H1 (cell line): ENCODE measurements around the gene RAB3IL1. TPM values are rescaled to one million over a fixed set of nuclear protein-coding genes. Genes with fewer than 3 reads are reported as not detected.

Source experiments
- CTCF ChIA-PET: fragments of 300-600 bp; sonication (Branson Sonifier 250); formaldehyde crosslinking; loops from one replicate; lab custom pipeline; 2021; ENCODE audit not compliant: partially characterized antibody; lab: Charles Lee
- POLR2A ChIA-PET: fragments of 300-600 bp; sonication (Branson Sonifier 250); formaldehyde crosslinking; loops from one replicate; lab custom pipeline; 2021; ENCODE audit warnings: inconsistent platforms; ENCODE audit not compliant: partially characterized antibody; lab: Charles Lee
- DNase-seq, 2 experiments: peaks; one replicate each; pipeline versions ENCODE4 v3.0.0 to v3.0.0-alpha.2; 2010 to 2022; ENCODE audit warnings: low spot score in 2 of 2, low read depth in 1 of 2, mixed read lengths in 1 of 2
- FAIRE-seq: peaks from 2 replicates; lab custom pipeline; 2011; peaks lifted over from hg19 to GRCh38; lab: Jason Lieb, UNC
- H2AFZ ChIP-seq: 2 replicates; pipeline ENCODE4 v1.8.1; 2012; ENCODE audit warnings: low read length, inconsistent platforms
- H2AK5ac ChIP-seq: 2 replicates; pipeline ENCODE4 v1.6.1; 2013; ENCODE audit warnings: low read depth, low read length
- H2BK120ac ChIP-seq: replicated peaks from 2 replicates; pipeline ENCODE3; 2013; ENCODE audit warnings: low read depth, low read length, inconsistent platforms
- H2BK12ac ChIP-seq: 2 replicates; pipeline ENCODE4 v1.6.1; 2013; ENCODE audit warnings: low read depth, low read length
- H2BK15ac ChIP-seq: 2 replicates; pipeline ENCODE4 v1.6.1; 2013; ENCODE audit warnings: low read length
- H2BK20ac ChIP-seq: 2 replicates; pipeline ENCODE4 v1.6.1; 2013; ENCODE audit warnings: low read length
- H2BK5ac ChIP-seq: 2 replicates; pipeline ENCODE4 v1.6.1; 2013; ENCODE audit warnings: low read depth, low read length
- H3K14ac ChIP-seq: 2 replicates; pipeline ENCODE4 v1.6.1; 2013; ENCODE audit warnings: inconsistent platforms; ENCODE audit not compliant: insufficient read length
- H3K18ac ChIP-seq: 2 replicates; pipeline ENCODE4 v1.6.1; 2013; ENCODE audit warnings: low read length; ENCODE audit errors: extremely low read depth
- H3K23ac ChIP-seq: 2 replicates; pipeline ENCODE4 v1.6.1; 2013; ENCODE audit warnings: inconsistent platforms; ENCODE audit not compliant: insufficient read length
- H3K23me2 ChIP-seq: 2 replicates; pipeline ENCODE4 v1.6.1; 2013; ENCODE audit warnings: low read depth, low read length
- H3K27ac ChIP-seq: 2 replicates; pipeline ENCODE4 v1.6.1; 2011; ENCODE audit warnings: low read depth, low read length, inconsistent platforms
- H3K27me3 ChIP-seq, 4 experiments: replicated peaks in 1 of 4; 1 replicate in 1 of 4; 2 replicates in 3 of 4; pipeline versions ENCODE4 v1.6.1 to v1.8.1; 2011 to 2013; ENCODE audit warnings: low read length in 3 of 4, mild to moderate bottlenecking in 3 of 4, inconsistent platforms in 2 of 4, mixed read lengths in 2 of 4, moderate library complexity in 1 of 4; ENCODE audit not compliant: control insufficient read depth in 3 of 4, insufficient read depth in 3 of 4; ENCODE audit errors: extremely low read depth in 1 of 4
- H3K36me3 ChIP-seq, 4 experiments: 2 replicates each; pipeline versions ENCODE4 v1.6.1 to v1.8.1; 2011 to 2013; ENCODE audit warnings: mild to moderate bottlenecking in 4 of 4, low read length in 3 of 4, moderate library complexity in 2 of 4, control low read depth in 1 of 4, inconsistent platforms in 1 of 4; ENCODE audit not compliant: insufficient read depth in 4 of 4, control insufficient read depth in 2 of 4
- H3K4ac ChIP-seq: replicated peaks from 2 replicates; pipeline ENCODE3; 2013; ENCODE audit warnings: low read length, low read depth, mixed read lengths, inconsistent platforms; ENCODE audit not compliant: insufficient read length
- H3K4me1 ChIP-seq, 4 experiments: replicated peaks in 1 of 4; 1 replicate in 1 of 4; 2 replicates in 3 of 4; pipeline versions ENCODE4 v1.6.1 to v1.8.1; 2011 to 2013; ENCODE audit warnings: low read length in 3 of 4, inconsistent platforms in 2 of 4, mixed read lengths in 1 of 4; ENCODE audit not compliant: insufficient read depth in 4 of 4, control insufficient read depth in 3 of 4
- H3K4me2 ChIP-seq, 2 experiments: 2 replicates each; pipeline versions ENCODE4 v1.6.1 to v1.8.1; 2011 to 2013; ENCODE audit warnings: low read depth in 2 of 2, low read length in 2 of 2, control low read depth in 1 of 2, inconsistent platforms in 1 of 2, mild to moderate bottlenecking in 1 of 2; ENCODE audit not compliant: insufficient read depth in 1 of 2
- H3K4me3 ChIP-seq, 4 experiments: fragments of 200-600, 300-600 bp in 1 of 4; sonication (generic), shearing (Covaris generic), sonication (Bioruptor Twin) in 1 of 4; 2 replicates each; pipeline versions ENCODE4 v1.5.1 to v1.8.1; 2011 to 2016; ENCODE audit warnings: low read length in 4 of 4, low read depth in 3 of 4, control low read depth in 2 of 4, inconsistent platforms in 2 of 4, mild to moderate bottlenecking in 2 of 4, mixed read lengths in 1 of 4, moderate library complexity in 1 of 4; ENCODE audit not compliant: insufficient read depth in 2 of 4; ENCODE audit errors: extremely low read depth in 1 of 4
- H3K56ac ChIP-seq: replicated peaks from 2 replicates; pipeline ENCODE3; 2013; ENCODE audit warnings: low read depth, mild to moderate bottlenecking, mixed read lengths, low read length, inconsistent platforms; ENCODE audit not compliant: insufficient read length
- H3K79me1 ChIP-seq: 2 replicates; pipeline ENCODE4 v1.6.1; 2013; ENCODE audit warnings: low read depth, low read length, control low read depth
- H3K79me2 ChIP-seq, 2 experiments: 2 replicates each; pipeline versions ENCODE4 v1.6.1 to v1.8.1; 2012 to 2013; ENCODE audit warnings: low read length in 2 of 2, mild to moderate bottlenecking in 2 of 2, inconsistent platforms in 1 of 2; ENCODE audit not compliant: insufficient read depth in 2 of 2, control insufficient read depth in 1 of 2
- H3K9ac ChIP-seq, 4 experiments: replicated peaks in 1 of 4; 1 replicate in 1 of 4; 2 replicates in 3 of 4; pipeline versions ENCODE4 v1.6.1 to v1.8.1; 2011 to 2013; ENCODE audit warnings: low read depth in 3 of 4, low read length in 3 of 4, control low read depth in 2 of 4, mild to moderate bottlenecking in 2 of 4, moderate library complexity in 2 of 4, inconsistent platforms in 1 of 4; ENCODE audit errors: extremely low read depth in 1 of 4
- H3K9me3 ChIP-seq, 2 experiments: 2 replicates each; pipeline versions ENCODE4 v1.6.1 to v1.8.1; 2012 to 2013; ENCODE audit warnings: mild to moderate bottlenecking in 2 of 2, moderate library complexity in 2 of 2, control low read depth in 1 of 2, inconsistent platforms in 1 of 2, low read depth in 1 of 2, low read length in 1 of 2, mixed read lengths in 1 of 2; ENCODE audit not compliant: insufficient read depth in 2 of 2
- H4K20me1 ChIP-seq, 2 experiments: replicated peaks in 1 of 2; 2 replicates each; pipeline versions ENCODE3 to v1.8.1; 2011 to 2013; ENCODE audit warnings: inconsistent platforms in 2 of 2, low read length in 2 of 2, mild to moderate bottlenecking in 1 of 2; ENCODE audit not compliant: insufficient read depth in 2 of 2, control insufficient read depth in 1 of 2
- H4K5ac ChIP-seq: 2 replicates; pipeline ENCODE4 v1.6.1; 2013; ENCODE audit warnings: low read length, low read depth, mixed read lengths, inconsistent platforms; ENCODE audit not compliant: insufficient read length
- H4K8ac ChIP-seq: 2 replicates; pipeline ENCODE4 v1.8.0; 2013; ENCODE audit warnings: mild to moderate bottlenecking, moderate library complexity, low read length, inconsistent platforms; ENCODE audit not compliant: insufficient read depth; ENCODE audit errors: extremely low read depth
- H4K91ac ChIP-seq: replicated peaks from 2 replicates; pipeline ENCODE3; 2013; ENCODE audit warnings: low read length, mixed read lengths, inconsistent platforms; ENCODE audit not compliant: insufficient read length
- BRCA1 ChIP-seq: IDR thresholded peaks from 2 replicates; pipeline ENCODE4 v1.6.1; 2012; ENCODE audit warnings: low read depth, low read length, improper control_type of control experiment
- NANOG ChIP-seq: IDR thresholded peaks from 2 replicates; pipeline ENCODE4 v1.6.1; 2011; ENCODE audit warnings: low read length, low read depth, mild to moderate bottlenecking, inconsistent platforms; ENCODE audit not compliant: insufficient read depth, poor library complexity, severe bottlenecking
- RBBP5 ChIP-seq: IDR thresholded peaks from 2 replicates; pipeline ENCODE4 v1.7.1; 2012; ENCODE audit warnings: low read depth, mild to moderate bottlenecking, inconsistent platforms, low read length, moderate library complexity, borderline replicate concordance
- RXRA ChIP-seq: IDR thresholded peaks from 2 replicates; pipeline ENCODE4 v1.6.1; 2011; ENCODE audit warnings: low read depth, mild to moderate bottlenecking, low read length, moderate library complexity; ENCODE audit not compliant: insufficient read depth
- SP2 ChIP-seq: IDR thresholded peaks from 2 replicates; pipeline ENCODE4 v1.6.1; 2012; ENCODE audit warnings: mild to moderate bottlenecking, low read length, inconsistent platforms
- WGBS, 2 experiments: shearing (Covaris generic) in 1 of 2; methylation state at CpG; one replicate each; pipeline versions ENCODE4 v1.1.6 to v1.1.7; 2013 to 2015; ENCODE audit warnings: low lambda C conversion rate in 2 of 2, mixed read lengths in 2 of 2, inconsistent platforms in 1 of 2, low coverage in 1 of 2, missing lambda C conversion rate in 1 of 2; ENCODE audit not compliant: insufficient replicate concordance in 2 of 2, insufficient coverage in 1 of 2, insufficient read length in 1 of 2; ENCODE audit errors: extremely low coverage in 1 of 2, missing lambda C conversion rate in 1 of 2; 5-methylcytosine and 5-hydroxymethylcytosine counted together
- polyA plus RNA-seq, 7 experiments: library from polyadenylated mRNA; depleted of rRNA in 3 of 7; stranded (reverse) in 5 of 7; unstranded in 2 of 7; fragments of >200 nt in 5 of 7; fragments of 200-250 nt in 2 of 7; gene quantifications; 1 replicate in 5 of 7; 2 replicates in 1 of 7; 4 replicates in 1 of 7; pipeline versions ENCODE4 v1.2.1 to v1.2.3, GENCODE V29; 2011 to 2013; ENCODE audit warnings: missing spikeins in 2 of 7, mixed read lengths in 2 of 7
- total RNA-seq: library from RNA; stranded (reverse); fragmentation: NEBNext Ultra II Directional; extraction: Animal tissue kit (Norgen Biotek cat#: 25700); gene quantifications from 2 replicates; pipeline ENCODE4 v1.2.1, GENCODE V29; 2021
- TF ChIP-seq, protein P1 (sequence below): IDR thresholded peaks from 2 replicates; pipeline ENCODE4 v1.6.1; 2011; ENCODE audit warnings: low read length, improper control_type of control experiment
- TF ChIP-seq, protein P2 (sequence below): IDR thresholded peaks from 2 replicates; pipeline ENCODE4 v1.6.1; 2012; ENCODE audit warnings: inconsistent platforms
- TF ChIP-seq, protein P3 (sequence below): IDR thresholded peaks from 2 replicates; pipeline ENCODE4 v1.6.1; 2012; ENCODE audit warnings: inconsistent platforms

The RAB3IL1 gene
- total and polyA plus RNA-seq, 2 of the 8 experiments (the other 6 are each of a cell fraction or from before 2014, with no cell fraction given) = 6.8 to 7.9 TPM

DNA sequence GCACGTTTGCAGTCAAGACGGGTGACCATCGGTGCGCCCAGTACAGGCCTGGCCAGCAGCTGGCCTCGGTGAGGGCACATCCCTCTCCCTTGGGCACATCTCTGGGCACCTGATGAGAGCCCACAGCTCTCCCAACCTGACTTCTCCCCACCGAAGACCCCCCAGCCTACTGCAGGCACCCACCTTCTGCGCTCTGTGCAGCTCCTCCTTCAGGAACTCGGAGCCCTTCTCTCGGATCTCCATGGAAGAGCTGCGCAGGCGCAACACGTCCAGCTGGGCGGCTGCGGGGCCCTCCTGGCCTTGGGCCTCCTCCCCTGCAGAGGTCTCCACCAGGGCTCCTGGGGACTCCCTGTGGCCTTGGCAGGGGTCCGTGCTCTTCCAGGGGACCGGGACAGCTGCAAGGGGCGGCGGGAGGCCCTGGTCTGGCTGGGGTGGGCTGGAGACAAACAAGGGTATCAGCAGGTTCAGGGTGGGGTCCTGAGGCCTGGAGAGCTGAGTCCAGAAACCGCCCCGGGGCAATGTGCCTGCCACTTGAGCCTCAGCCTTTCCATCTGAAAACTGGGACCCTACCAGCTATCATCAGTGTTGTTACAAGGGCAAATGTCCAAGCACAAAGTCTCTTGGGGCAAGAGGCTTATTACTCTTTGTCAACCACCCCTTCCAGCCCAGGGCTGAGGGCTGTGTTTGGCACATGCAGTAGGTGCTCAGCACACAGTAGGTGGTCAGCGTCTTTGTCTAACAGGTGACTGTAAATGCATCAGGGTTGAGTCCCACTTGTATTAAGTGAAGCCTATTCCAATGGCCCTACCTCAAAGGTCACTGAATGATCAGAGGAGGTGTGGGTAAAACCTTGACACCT lies 9.3 kb downstream of the RAB3IL1 start:
- H3K4me3 ChIP-seq = no peak overlapping the region
- H3K4me1 ChIP-seq = peaks cover 0 to 27% (median 17%) of the 10 kb centered on the region in 4 experiments; a peak in 6 of 7 replicates
- TF ChIP-seq, protein P1, sequence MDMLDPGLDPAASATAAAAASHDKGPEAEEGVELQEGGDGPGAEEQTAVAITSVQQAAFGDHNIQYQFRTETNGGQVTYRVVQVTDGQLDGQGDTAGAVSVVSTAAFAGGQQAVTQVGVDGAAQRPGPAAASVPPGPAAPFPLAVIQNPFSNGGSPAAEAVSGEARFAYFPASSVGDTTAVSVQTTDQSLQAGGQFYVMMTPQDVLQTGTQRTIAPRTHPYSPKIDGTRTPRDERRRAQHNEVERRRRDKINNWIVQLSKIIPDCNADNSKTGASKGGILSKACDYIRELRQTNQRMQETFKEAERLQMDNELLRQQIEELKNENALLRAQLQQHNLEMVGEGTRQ = no peak
- TF ChIP-seq NANOG (no peak), RXRA (no peak), RBBP5 (no peak), SP2 (no peak), BRCA1 (no peak)
- TF ChIP-seq, protein P2, sequence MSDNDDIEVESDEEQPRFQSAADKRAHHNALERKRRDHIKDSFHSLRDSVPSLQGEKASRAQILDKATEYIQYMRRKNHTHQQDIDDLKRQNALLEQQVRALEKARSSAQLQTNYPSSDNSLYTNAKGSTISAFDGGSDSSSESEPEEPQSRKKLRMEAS = no peak
- TF ChIP-seq, protein P3, sequence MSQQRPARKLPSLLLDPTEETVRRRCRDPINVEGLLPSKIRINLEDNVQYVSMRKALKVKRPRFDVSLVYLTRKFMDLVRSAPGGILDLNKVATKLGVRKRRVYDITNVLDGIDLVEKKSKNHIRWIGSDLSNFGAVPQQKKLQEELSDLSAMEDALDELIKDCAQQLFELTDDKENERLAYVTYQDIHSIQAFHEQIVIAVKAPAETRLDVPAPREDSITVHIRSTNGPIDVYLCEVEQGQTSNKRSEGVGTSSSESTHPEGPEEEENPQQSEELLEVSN = no peak

More for the DNA sequence above, 9.3 kb downstream of the RAB3IL1 start:
- no peaks in the 10 kb centered on the region for H4K20me1 ChIP-seq
- no peaks in the 10 kb centered on the region for H3K79me1 ChIP-seq
- no peak overlapping the region for H3K14ac ChIP-seq
- H2BK120ac ChIP-seq = no peak overlapping the region
- no peaks in the 10 kb centered on the region for H3K9me3 ChIP-seq
- peak overlapping the region; percentile 43 to 45; a peak in 2 of 4 replicates for H3K4me2 ChIP-seq
- H3K56ac ChIP-seq = no peak overlapping the region
- peak overlapping the region; percentile 29 for H4K91ac ChIP-seq
- H3K23me2 ChIP-seq = no peaks in the 10 kb centered on the region
- CTCF ChIA-PET = interaction anchor here (0.5 to 17.1 kb wide), 15 partner anchors 7 to 219 kb away, joined by 3 to 225 read pairs (median 3); partner anchors contain the start of gene BEST1
- no peak overlapping the region for H3K4ac ChIP-seq
- no peaks in the 10 kb centered on the region for H3K27me3 ChIP-seq
- H2BK20ac ChIP-seq = peak overlapping the region; percentile 80; the same call in 1 of the 2 replicates
- no peak overlapping the region for H3K23ac ChIP-seq
- H3K9ac ChIP-seq = no peak overlapping the region
- H3K18ac ChIP-seq = 0 out of 2 replicates have a peak overlapping the region, but pooled peaks have one; percentile 93
- peak overlapping the region; percentile 81; the same call in 1 of the 2 replicates for H2BK12ac ChIP-seq
- no peak overlapping the region for H3K27ac ChIP-seq
- DNase-seq = no peak
- no peaks in the 10 kb centered on the region for H3K79me2 ChIP-seq
- POLR2A ChIA-PET = interaction anchor here (1.1 to 15.5 kb wide), 7 partner anchors 12 to 60 kb away, joined by 3 to 137 read pairs (median 7); partner anchors contain the start of genes BEST1 and FTH1
- H2BK15ac ChIP-seq = 0 out of 2 replicates have a peak overlapping the region, but pooled peaks have one; percentile 53
- no peak overlapping the region for H2AK5ac ChIP-seq
- no peak for FAIRE-seq
- no peak overlapping the region for H2AFZ ChIP-seq
- H2BK5ac ChIP-seq = 0 out of 2 replicates have a peak overlapping the region, but pooled peaks have one; percentile 71
- 94% methylated on average over 21 of the region's 21 CpGs; no CpG with 5 or more reads in 1 of the 2 experiments for WGBS, 2 experiments
- H4K8ac ChIP-seq = peak overlapping the region; percentile 60; the same call in 1 of the 2 replicates
- H4K5ac ChIP-seq = no peak overlapping the region
- no peaks in the 10 kb centered on the region for H3K36me3 ChIP-seq
